Measurements from ENCODE around the gene UBE2U. TPM values are rescaled to one million over a fixed set of nuclear protein-coding genes. Genes with fewer than 3 reads are reported as not detected.

Gene UBE2U
- total RNA-seq, 4 donors from 2014 or later = not detected

DNA sequence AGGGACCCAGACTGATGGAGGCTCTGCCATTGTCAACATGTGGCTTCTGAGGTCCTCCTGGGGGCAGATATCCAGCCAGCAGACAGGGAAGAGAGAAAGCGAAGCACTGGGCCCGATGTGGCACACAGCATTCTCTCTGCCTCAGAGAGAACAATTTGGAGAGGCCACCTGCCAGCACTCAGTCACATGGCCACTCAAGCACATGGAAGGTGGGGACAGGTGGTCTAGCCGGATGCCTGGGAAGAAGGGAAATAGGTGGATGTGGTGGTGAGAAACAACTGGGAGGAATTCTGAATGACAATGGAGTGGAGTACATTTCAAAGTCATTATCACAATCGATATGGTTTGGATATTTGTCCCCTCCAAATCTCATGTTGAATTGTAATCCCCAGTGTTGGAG lies 109.0 kb downstream of the UBE2U start:
- no peaks in the 10 kb centered on the region for H3K9me3 ChIP-seq
- H3K4me1 ChIP-seq = peaks cover 17% of the 10 kb centered on the region
- no peak overlapping the region for H3K4me3 ChIP-seq
- TF ChIP-seq EP300 (IDR thresholded peaks at IDR 0.05) (no peak), POLR2AphosphoS5 (IDR thresholded peaks at IDR 0.05) (no peak), POLR2A (IDR thresholded peaks at IDR 0.05) (no peak)
- TF ChIP-seq, protein P1, sequence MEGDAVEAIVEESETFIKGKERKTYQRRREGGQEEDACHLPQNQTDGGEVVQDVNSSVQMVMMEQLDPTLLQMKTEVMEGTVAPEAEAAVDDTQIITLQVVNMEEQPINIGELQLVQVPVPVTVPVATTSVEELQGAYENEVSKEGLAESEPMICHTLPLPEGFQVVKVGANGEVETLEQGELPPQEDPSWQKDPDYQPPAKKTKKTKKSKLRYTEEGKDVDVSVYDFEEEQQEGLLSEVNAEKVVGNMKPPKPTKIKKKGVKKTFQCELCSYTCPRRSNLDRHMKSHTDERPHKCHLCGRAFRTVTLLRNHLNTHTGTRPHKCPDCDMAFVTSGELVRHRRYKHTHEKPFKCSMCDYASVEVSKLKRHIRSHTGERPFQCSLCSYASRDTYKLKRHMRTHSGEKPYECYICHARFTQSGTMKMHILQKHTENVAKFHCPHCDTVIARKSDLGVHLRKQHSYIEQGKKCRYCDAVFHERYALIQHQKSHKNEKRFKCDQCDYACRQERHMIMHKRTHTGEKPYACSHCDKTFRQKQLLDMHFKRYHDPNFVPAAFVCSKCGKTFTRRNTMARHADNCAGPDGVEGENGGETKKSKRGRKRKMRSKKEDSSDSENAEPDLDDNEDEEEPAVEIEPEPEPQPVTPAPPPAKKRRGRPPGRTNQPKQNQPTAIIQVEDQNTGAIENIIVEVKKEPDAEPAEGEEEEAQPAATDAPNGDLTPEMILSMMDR (IDR thresholded peaks at IDR 0.05) = no peak
- H3K36me3 ChIP-seq = no peaks in the 10 kb centered on the region
- DNase-seq (ENCODE audit: low spot score in 2 of 2) = no peak
- H3K27me3 ChIP-seq = no peaks in the 10 kb centered on the region
- WGBS = 93% methylated on average over 4 of the region's 4 CpGs
- H3K27ac ChIP-seq = no peak overlapping the region

DNA sequence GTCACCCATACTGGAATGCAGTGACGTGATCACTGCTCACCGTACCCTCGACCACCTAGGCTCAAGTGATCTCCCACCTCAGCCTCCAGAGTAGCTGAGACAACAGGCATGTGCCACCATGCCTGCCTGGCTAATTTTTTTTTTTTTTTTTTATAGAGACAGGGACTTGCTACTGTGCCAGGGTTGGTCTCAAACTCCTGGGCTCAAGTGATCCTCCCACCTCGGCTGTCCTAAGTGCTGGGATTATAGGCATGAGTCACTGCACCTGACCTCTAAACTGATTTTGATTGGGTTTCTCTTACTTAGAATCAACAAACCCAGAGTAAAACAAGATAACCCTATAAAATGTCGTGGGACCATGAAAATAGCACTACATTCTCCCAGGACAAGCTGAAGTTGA lies 112.0 kb downstream of the UBE2U start:
- Histone ChIP-seq H3K4me3 (no peak overlapping the region), H3K27ac (no peak overlapping the region), H3K36me3 (no peaks in the 10 kb centered on the region), H3K4me1 (no peaks in the 10 kb centered on the region), H3K9me3 (no peaks in the 10 kb centered on the region), H3K27me3 (no peaks in the 10 kb centered on the region)
- TF ChIP-seq POLR2A (IDR thresholded peaks at IDR 0.05) (no peak), EP300 (IDR thresholded peaks at IDR 0.05) (no peak), POLR2AphosphoS5 (IDR thresholded peaks at IDR 0.05) (no peak)
- TF ChIP-seq, protein P1 (IDR thresholded peaks at IDR 0.05) = no peak
- no peak for DNase-seq (ENCODE audit: low spot score in 2 of 2)
- WGBS = 82% methylated on average over 5 of the region's 5 CpGs
